Activated T-cell treated with anti-CD3 and anti-CD28 coated beads, Interleukin-2, amount 50 U/mL, for 48 hours (primary cell): Measurements from ENCODE around the gene NVL.

Source experiments
- DNase-seq, 2 experiments: peaks; one replicate each; pipeline ENCODE4 v3.0.0-alpha.2; 2020

The NVL gene

GRCh38 chr1:224276771-224277487, 53.0 kb downstream of the NVL start:
- DNase-seq, result no peak

DNA sequence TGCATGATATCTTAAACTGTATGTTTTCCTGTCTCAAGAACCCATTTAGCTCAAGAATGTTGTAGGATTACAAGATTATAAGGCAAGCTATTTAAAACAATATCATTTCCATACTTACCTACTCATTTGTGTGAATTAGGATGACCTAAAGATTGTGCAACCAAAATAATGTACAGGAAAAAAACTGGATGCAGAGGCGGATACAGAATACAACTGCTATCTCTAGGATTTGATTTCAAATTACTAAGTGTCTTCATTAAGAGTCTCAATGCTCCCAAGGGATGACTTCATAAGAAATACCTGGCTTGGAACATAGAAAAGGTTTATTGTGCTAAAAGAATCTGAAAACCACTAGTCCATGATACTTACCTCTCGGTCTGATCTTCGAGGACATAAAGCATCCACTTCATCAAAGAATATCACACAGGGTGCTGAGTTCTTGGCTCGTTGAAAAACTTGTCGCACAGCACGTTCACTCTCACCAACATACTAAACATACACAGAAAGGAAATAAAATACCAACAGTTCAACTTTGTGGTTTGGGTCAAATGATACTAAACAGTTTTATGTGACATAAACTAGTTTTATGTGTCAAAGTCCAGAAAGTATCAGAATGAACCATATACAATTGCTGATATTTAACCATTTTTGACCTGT, 54.9 kb downstream of the NVL start:
- no peak for DNase-seq

- DNase-seq, result no peak
These were observed 56.3 kb downstream of the NVL start for GRCh38 chr1:224273641-224274040.

GRCh38 chr1:224271106-224271505, 58.9 kb downstream of the NVL start:
- no peak for DNase-seq

DNA sequence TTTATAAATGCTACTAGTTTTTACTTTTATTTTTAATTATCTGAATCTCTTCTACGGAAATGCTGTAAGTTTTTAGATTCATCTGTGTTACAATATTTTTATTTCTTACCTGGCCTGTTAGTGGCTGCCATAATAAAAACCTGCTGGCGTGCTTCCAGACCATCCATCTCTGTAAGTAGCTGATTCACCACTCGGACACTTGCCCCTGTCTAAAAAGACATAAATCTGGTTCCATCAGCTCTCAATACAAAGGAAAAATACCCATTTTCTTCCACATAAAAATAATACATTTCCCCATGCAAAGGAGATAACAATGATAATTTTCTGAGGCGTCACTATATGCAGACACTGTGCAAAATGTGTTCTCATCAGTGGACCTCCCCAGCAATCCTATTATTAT, 62.0 kb downstream of the NVL start:
- DNase-seq, result no peak

DNA sequence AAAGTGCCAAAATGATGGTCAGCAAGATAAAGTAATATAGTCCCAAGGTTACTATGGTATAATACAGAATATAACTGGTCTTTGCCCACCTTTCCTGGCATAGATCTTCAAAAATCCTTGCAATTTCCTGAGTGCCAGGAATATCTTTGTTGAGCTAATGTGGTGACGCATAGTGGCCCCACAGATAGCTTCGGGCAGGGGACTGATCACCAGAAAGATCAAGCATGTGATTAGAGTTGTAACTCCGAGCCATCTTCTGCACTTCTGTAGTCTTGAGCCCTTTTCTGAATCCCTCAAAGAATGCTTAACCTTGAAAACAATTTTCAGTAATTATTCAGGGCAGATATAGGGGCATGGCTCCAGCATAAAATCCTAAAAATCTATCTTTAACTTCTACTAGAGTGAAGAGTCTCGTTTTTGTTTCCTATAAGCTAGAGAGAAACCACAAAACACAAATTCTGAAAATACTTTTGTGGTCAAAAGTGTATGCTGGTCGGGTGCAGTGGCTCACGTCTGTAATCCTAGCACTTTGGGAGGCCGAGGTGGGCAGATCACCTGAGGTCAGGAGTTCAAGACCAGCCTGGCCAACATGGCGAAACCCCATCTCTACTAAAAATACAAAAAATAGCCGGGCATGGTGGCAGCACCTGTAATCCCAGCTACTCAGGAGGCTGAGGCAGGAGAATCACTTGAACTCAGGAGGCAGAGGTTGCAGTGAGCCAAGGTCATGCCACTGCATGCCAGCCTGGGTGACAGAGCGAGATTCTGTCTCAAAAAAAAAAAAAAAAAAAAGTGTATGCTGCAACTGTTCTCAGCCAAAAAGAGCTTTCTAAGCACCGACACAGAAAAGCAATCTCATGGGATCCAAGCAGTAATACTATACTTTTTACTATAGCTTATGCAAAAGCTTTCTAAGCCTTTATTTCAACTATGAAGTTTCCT, 62.8 kb downstream of the NVL start:
- DNase-seq, result no peak

- no peak for DNase-seq
These were observed 63.7 kb downstream of the NVL start for GRCh38 chr1:224266105-224266914.

- no peak for DNase-seq
These were observed 65.7 kb downstream of the NVL start for GRCh38 chr1:224264321-224264720.

GRCh38 chr1:224262373-224263054, 67.5 kb downstream of the NVL start:
- DNase-seq, result no peak

GRCh38 chr1:224259986-224260385, 70.0 kb downstream of the NVL start:
- DNase-seq, result no peak

DNA sequence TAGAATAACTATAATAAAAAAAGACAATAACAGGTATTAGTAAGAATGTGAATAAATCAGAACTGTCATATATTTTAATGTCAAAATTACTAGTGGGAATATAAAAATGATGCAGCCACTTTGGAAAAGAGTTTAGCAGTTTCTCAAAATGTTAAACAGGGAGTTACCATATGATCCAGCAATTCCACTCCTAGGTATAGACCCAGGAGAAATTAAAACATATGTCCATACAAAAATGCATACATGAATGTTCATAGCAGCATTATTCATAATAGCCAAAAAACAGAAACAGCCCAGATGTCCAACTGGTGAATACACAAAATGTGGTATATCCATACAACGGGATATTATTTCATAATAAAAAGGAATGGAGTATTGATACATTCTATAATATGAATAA, 71.6 kb downstream of the NVL start:
- no peak for DNase-seq

DNA sequence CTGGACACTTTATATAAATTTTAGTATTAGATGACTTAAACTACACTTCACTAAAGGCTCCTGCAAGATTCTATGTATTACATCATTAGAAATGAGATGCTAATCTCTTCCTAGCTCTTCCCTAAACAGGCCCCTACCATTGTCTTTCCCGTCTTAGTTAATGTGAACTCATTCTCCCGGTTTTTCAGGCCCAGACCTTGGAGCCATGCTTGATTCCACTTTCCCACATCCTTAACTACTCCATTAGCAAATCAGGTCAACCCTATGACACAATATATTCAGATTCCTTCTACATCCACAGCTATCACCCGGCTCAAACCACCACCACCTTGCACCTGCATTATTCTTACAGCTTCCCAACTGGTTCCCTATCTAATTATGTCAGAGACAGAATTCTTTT, 73.3 kb downstream of the NVL start:
- DNase-seq, result no peak

GRCh38 chr1:224253721-224254120, 76.3 kb downstream of the NVL start:
- no peak for DNase-seq

GRCh38 chr1:224252479-224252878, 77.5 kb downstream of the NVL start:
- no peak for DNase-seq

GRCh38 chr1:224251741-224252146, 78.2 kb downstream of the NVL start:
- no peak for DNase-seq

- DNase-seq, result no peak
These were observed 84.8 kb downstream of the NVL start for GRCh38 chr1:224245188-224245587.

- DNase-seq, result no peak
These were observed 91.2 kb downstream of the NVL start for GRCh38 chr1:224238756-224239155.

GRCh38 chr1:224238212-224238611, 91.8 kb downstream of the NVL start:
- DNase-seq, result no peak

DNA sequence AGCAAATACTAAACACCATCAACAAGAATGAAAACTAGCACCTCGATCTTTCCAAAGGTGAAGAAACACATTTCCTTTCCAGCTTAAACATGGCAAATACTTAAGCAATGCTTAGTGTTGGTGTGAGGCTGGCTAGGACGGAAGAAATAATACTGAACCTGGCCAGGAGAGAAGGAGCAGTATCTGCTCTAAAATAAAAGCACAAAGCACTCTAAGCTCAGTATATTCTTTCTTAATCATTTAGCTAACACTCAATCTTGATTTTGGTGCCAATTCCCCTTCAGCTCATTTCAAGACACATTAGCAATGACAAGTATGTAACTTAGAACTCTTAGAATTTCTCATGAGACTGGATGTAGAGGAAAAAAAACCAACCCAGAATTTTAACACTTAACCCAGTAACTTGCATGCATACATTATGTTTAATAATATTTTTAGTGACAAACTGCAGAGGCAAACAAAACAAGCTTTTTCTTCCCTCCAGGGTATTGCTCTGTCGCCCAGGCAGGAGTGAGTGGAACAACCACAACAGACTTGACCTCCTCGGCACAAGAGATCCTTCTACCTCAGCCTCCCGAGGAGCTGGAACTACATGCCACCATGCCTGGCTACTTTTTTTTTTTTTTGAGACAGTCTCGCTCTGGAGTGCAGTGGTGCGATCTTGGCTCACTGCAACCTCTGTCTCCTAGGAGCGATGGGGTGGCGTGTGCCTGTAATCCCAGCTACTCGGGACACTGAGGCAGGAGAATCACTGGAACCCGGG, 92.7 kb downstream of the NVL start:
- no peak for DNase-seq

- no peak for DNase-seq
These were observed 94.0 kb downstream of the NVL start for GRCh38 chr1:224235813-224236493.

- no peak for DNase-seq
These were observed 96.0 kb downstream of the NVL start for GRCh38 chr1:224234017-224234416.
